Vagina (tissue), 2 donors: ENCODE results near the gene NKAIN2. TPM values are rescaled to one million over a fixed set of nuclear protein-coding genes. Genes with fewer than 3 reads are reported as not detected.
"Not testable (repeated sequence)": the region's sequence is repeated elsewhere in the genome, so short reads cannot be mapped to it uniquely, and the experiment has no call there.

Experiments used
- DNase-seq, 2 donors: peaks; one replicate each; pipeline ENCODE4 v3.0.0-alpha.2; 2017; ENCODE audit errors: extremely low spot score in 2 of 2
- H3K27ac ChIP-seq: fragments of 200-600 bp; sonication (generic); one replicate; pipeline ENCODE4 v1.5.1; 2019
- H3K27me3 ChIP-seq: fragments of 200-600 bp; sonication (generic); one replicate; pipeline ENCODE4 v1.5.1; 2019
- H3K36me3 ChIP-seq, 2 donors: fragments of 200-600 bp; sonication (generic); one replicate each; pipeline ENCODE4 v1.5.1; 2017 to 2019
- H3K4me1 ChIP-seq: fragments of 200-600 bp; sonication (generic); one replicate; pipeline ENCODE4 v1.5.1; 2019
- H3K4me3 ChIP-seq, 2 donors: fragments of 200-600 bp; sonication (generic); 1 replicate in 1 of 2; 2 replicates in 1 of 2; pipeline ENCODE4 v1.5.1; 2016 to 2019
- H3K9me3 ChIP-seq: fragments of 200-600 bp; sonication (generic); one replicate; pipeline ENCODE4 v1.5.1; 2019
- POLR2A ChIP-seq, 2 donors: fragments of 450-650 bp; IDR thresholded peaks; one replicate each; pipeline ENCODE4 v1.6.1; 2017; ENCODE audit warnings: antibody characterized with exemption in 2 of 2, mild to moderate bottlenecking in 2 of 2, moderate library complexity in 2 of 2
- POLR2AphosphoS5 ChIP-seq, 2 donors: sonication (generic); formaldehyde crosslinking; IDR thresholded peaks; one replicate each; pipeline ENCODE4 v1.9.0; 2017; ENCODE audit warnings: antibody characterized with exemption in 2 of 2, mild to moderate bottlenecking in 2 of 2, low read depth in 1 of 2; ENCODE audit not compliant: insufficient read depth in 1 of 2
- intact Hi-C: fragments of 100-400 bp; cut with DNase I; formaldehyde crosslinking; loops from one replicate; pipeline ENCODE4 v1.15.1; 2023
- total RNA-seq: library from RNA; depleted of rRNA; stranded (reverse); fragments of >200 nt; gene quantifications from one replicate; pipeline ENCODE4 v1.2.3, GENCODE V29; 2016
- TF ChIP-seq, protein P1 (sequence below), 3 experiments: fragments of 450-650 bp in 2 of 3; fragments of 200-600 bp in 1 of 3; sonication (generic) in 1 of 3; IDR thresholded peaks; one replicate each; pipeline ENCODE4 v1.5.1; 2017 to 2019; ENCODE audit warnings: antibody characterized with exemption in 3 of 3, mild to moderate bottlenecking in 2 of 3, moderate library complexity in 2 of 3

Gene NKAIN2
- total RNA-seq, 1 donor from 2014 or later: not detected

DNA sequence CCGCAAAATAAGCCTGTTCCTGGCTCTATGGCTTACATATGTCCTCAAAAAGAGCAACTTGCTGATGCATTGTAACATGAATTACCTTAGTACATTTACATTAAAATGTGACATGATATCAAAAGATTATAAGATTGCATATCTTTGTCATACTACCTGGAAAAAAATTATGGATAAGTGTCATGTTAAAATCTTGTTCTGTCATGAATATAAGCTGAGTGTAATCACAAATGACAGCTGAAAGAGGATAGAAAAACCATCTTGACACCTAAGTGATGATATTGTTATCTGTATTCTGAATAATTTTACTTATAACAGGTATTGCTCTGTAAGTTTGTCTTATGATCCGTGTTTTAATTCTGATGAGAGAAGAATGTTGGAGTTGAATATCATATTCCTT lies 655.6 kb downstream of the NKAIN2 start:
- TF ChIP-seq POLR2A (IDR thresholded peaks at IDR 0.05) (no peak), POLR2AphosphoS5 (IDR thresholded peaks at IDR 0.05; ENCODE audit: insufficient read depth in 1 of 2, low read depth in 1 of 2) (no peak)
- TF ChIP-seq, protein P1, sequence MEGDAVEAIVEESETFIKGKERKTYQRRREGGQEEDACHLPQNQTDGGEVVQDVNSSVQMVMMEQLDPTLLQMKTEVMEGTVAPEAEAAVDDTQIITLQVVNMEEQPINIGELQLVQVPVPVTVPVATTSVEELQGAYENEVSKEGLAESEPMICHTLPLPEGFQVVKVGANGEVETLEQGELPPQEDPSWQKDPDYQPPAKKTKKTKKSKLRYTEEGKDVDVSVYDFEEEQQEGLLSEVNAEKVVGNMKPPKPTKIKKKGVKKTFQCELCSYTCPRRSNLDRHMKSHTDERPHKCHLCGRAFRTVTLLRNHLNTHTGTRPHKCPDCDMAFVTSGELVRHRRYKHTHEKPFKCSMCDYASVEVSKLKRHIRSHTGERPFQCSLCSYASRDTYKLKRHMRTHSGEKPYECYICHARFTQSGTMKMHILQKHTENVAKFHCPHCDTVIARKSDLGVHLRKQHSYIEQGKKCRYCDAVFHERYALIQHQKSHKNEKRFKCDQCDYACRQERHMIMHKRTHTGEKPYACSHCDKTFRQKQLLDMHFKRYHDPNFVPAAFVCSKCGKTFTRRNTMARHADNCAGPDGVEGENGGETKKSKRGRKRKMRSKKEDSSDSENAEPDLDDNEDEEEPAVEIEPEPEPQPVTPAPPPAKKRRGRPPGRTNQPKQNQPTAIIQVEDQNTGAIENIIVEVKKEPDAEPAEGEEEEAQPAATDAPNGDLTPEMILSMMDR (IDR thresholded peaks at IDR 0.05): no peak
- H3K27ac ChIP-seq: no peak overlapping the region
- no peak overlapping the region for H3K4me3 ChIP-seq
- no peaks in the 10 kb centered on the region for H3K9me3 ChIP-seq
- no peaks in the 10 kb centered on the region for H3K36me3 ChIP-seq
- no peaks in the 10 kb centered on the region for H3K4me1 ChIP-seq
- DNase-seq: no peak
- no peaks in the 10 kb centered on the region for H3K27me3 ChIP-seq
- intact Hi-C loops: no loop called here

- TF ChIP-seq POLR2AphosphoS5 (IDR thresholded peaks at IDR 0.05; ENCODE audit: insufficient read depth in 1 of 2, low read depth in 1 of 2) (no peak), POLR2A (IDR thresholded peaks at IDR 0.05) (no peak)
- TF ChIP-seq, protein P1 (IDR thresholded peaks at IDR 0.05): no peak
- intact Hi-C loops: no loop called here
- no peaks in the 10 kb centered on the region for H3K27me3 ChIP-seq
- H3K4me1 ChIP-seq: no peaks in the 10 kb centered on the region
- no peaks in the 10 kb centered on the region for H3K36me3 ChIP-seq
- DNase-seq: no peak
- no peak overlapping the region for H3K4me3 ChIP-seq
- H3K27ac ChIP-seq: no peak overlapping the region
- H3K9me3 ChIP-seq: no peaks in the 10 kb centered on the region
These were observed 659.1 kb downstream of the NKAIN2 start for GRCh38 chr6:124462750-124463149.

- TF ChIP-seq POLR2AphosphoS5 (IDR thresholded peaks at IDR 0.05; ENCODE audit: insufficient read depth in 1 of 2, low read depth in 1 of 2) (no peak), POLR2A (IDR thresholded peaks at IDR 0.05) (no peak)
- TF ChIP-seq, protein P1 (IDR thresholded peaks at IDR 0.05): no peak
- no peak for DNase-seq
- Histone ChIP-seq H3K4me1 (no peaks in the 10 kb centered on the region), H3K27ac (no peak overlapping the region), H3K27me3 (no peaks in the 10 kb centered on the region), H3K9me3 (no peaks in the 10 kb centered on the region), H3K4me3 (no peak overlapping the region), H3K36me3 (no peaks in the 10 kb centered on the region)
- intact Hi-C loops: no loop called here
These were observed 659.6 kb downstream of the NKAIN2 start for GRCh38 chr6:124463271-124463670.

DNA sequence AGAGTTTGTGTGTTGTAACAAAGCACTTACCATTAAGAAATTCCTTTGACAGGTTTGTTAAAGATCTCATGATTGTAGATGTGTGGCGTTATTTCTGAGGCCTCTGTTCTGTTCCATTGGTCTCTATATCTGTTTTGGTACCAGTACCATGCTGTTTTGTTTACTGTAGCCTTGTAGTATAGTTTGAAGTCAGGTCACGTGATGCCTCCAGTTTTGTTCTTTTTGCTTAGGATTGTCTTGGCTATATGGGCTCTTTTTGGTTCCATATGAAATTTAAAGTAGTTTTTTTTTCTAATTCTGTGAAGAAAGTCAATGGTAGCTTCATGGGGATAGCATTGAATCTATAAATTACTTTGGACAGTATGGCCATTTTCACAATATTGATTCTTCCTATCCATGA lies 660.9 kb downstream of the NKAIN2 start:
- H3K36me3 ChIP-seq, intact Hi-C loops: not testable (repeated sequence)

DNA sequence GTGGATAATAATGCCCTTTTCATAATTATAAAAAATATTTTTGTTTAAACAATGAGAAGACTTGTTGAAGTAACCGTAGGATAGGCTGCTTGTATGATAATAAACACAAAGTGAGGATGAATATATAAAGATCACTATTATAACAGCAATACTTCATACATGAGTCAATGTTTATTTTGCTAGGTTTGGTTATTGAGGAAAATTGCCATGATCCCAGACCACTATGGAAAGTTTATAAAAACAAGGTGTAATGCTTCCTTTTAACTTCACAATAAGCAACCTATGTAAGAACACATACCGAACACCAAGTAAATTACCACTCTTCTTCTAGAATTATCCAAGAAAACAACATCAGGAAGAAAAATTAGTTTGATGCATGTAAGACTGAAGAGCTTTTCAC lies 663.3 kb downstream of the NKAIN2 start:
- Histone ChIP-seq H3K27ac (no peak overlapping the region), H3K4me3 (no peak overlapping the region), H3K36me3 (no peaks in the 10 kb centered on the region), H3K27me3 (no peaks in the 10 kb centered on the region), H3K9me3 (no peaks in the 10 kb centered on the region), H3K4me1 (no peaks in the 10 kb centered on the region)
- TF ChIP-seq, protein P1 (IDR thresholded peaks at IDR 0.05): no peak
- TF ChIP-seq POLR2AphosphoS5 (IDR thresholded peaks at IDR 0.05; ENCODE audit: insufficient read depth in 1 of 2, low read depth in 1 of 2) (no peak), POLR2A (IDR thresholded peaks at IDR 0.05) (no peak)
- no peak for DNase-seq
- intact Hi-C loops: no loop called here

More for the DNA sequence above, 660.9 kb downstream of the NKAIN2 start:
- not testable (repeated sequence) for H3K27ac ChIP-seq, H3K4me3 ChIP-seq, H3K9me3 ChIP-seq, DNase-seq, H3K4me1 ChIP-seq, H3K27me3 ChIP-seq

DNA sequence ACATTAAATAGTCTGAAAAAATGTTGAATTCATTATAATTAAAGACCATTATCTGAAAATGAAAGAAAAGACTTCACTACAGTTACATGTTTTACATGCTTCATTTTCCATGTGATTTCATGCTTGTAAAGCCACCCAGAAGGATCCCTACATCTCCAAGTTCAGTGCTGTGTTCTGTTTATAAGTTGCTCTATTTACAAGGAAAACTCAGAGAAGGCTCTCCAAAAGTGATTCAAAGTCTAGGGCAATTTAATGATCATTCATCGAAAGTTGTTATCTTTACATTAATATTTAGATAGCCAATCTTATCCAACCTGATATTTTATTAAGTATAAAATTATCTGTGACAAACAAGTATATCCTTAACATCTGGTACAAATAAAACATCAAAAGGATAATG lies 663.7 kb downstream of the NKAIN2 start:
- intact Hi-C loops: no loop called here

More for the DNA sequence above, 663.7 kb downstream of the NKAIN2 start:
- H3K27ac ChIP-seq: no peak overlapping the region
- H3K9me3 ChIP-seq: no peaks in the 10 kb centered on the region
- H3K4me3 ChIP-seq: no peak overlapping the region
- H3K36me3 ChIP-seq: no peaks in the 10 kb centered on the region
- DNase-seq: no peak
- H3K4me1 ChIP-seq: no peaks in the 10 kb centered on the region
- TF ChIP-seq POLR2A (IDR thresholded peaks at IDR 0.05) (no peak), POLR2AphosphoS5 (IDR thresholded peaks at IDR 0.05; ENCODE audit: insufficient read depth in 1 of 2, low read depth in 1 of 2) (no peak)
- TF ChIP-seq, protein P1 (IDR thresholded peaks at IDR 0.05): no peak
- H3K27me3 ChIP-seq: no peaks in the 10 kb centered on the region
